Muscle of leg (tissue), 11 donors: Measurements from ENCODE around the gene ALKBH4. TPM values are rescaled to one million over a fixed set of nuclear protein-coding genes. Genes with fewer than 3 reads are reported as not detected.

Experiments
- DNase-seq: peaks from one replicate; pipeline ENCODE4 v3.0.0; 2013
- H3K27ac ChIP-seq: one replicate; pipeline ENCODE4 v1.5.1; 2013; ENCODE audit warnings: mild to moderate bottlenecking, low read length, control low read depth
- H3K27me3 ChIP-seq: one replicate; pipeline ENCODE4 v1.6.1; 2013; ENCODE audit warnings: low read length; ENCODE audit not compliant: control insufficient read depth, insufficient read depth
- H3K36me3 ChIP-seq: one replicate; pipeline ENCODE4 v1.6.1; 2013; ENCODE audit warnings: low read length; ENCODE audit not compliant: control insufficient read depth, insufficient read depth
- H3K4me1 ChIP-seq: one replicate; pipeline ENCODE4 v1.6.1; 2013; ENCODE audit warnings: low read length; ENCODE audit not compliant: control insufficient read depth, insufficient read depth
- H3K4me3 ChIP-seq: one replicate; pipeline ENCODE4 v1.5.1; 2013; ENCODE audit warnings: low read length, control low read depth
- H3K9me3 ChIP-seq: replicated peaks from 2 replicates; pipeline ENCODE4 v1.6.1; 2013; ENCODE audit warnings: low read depth, low read length; ENCODE audit not compliant: control insufficient read depth
- WGBS: methylation state at CpG from one replicate; pipeline ENCODE4 v1.1.5; 2013; ENCODE audit warnings: missing lambda C conversion rate; ENCODE audit not compliant: insufficient coverage; 5-methylcytosine and 5-hydroxymethylcytosine counted together
- polyA plus RNA-seq, 8 donors: library from polyadenylated mRNA; unstranded; fragments of 120-200 nt; gene quantifications; one replicate each; pipeline versions ENCODE4 v1.2.1 to v1.2.3, GENCODE V29; 2013; ENCODE audit warnings: inconsistent platforms in 1 of 8, low replicate concordance in 1 of 8; ENCODE audit not compliant: insufficient read length in 8 of 8, insufficient read depth in 1 of 8
- total RNA-seq: library from RNA; stranded (reverse); fragments of 120-200 nt; gene quantifications from one replicate; pipeline ENCODE4 v1.2.4, GENCODE V29; 2013

The ALKBH4 gene
- total and polyA plus RNA-seq, 9 donors: 7.4 to 12.2 (median 10.1) TPM

- H3K27me3 ChIP-seq: no peaks in the 10 kb centered on the region
- H3K36me3 ChIP-seq: peaks cover 50% of the 10 kb centered on the region
- no peak for DNase-seq
- no peaks in the 10 kb centered on the region for H3K9me3 ChIP-seq
- no peak overlapping the region for H3K4me3 ChIP-seq
- no CpG with 5 or more reads among the region's 5 CpGs for WGBS
- peak overlapping the region; percentile 85 for H3K27ac ChIP-seq
- H3K4me1 ChIP-seq: peaks cover 36% of the 10 kb centered on the region
Observed at GRCh38 chr7:102427019-102427405, 37.7 kb downstream of the ALKBH4 start.

- 84% methylated on average over 7 of the region's 16 CpGs for WGBS
- Histone ChIP-seq H3K4me3 (no peak overlapping the region), H3K9me3 (no peaks in the 10 kb centered on the region), H3K27me3 (no peaks in the 10 kb centered on the region), H3K4me1 (peaks cover 30% of the 10 kb centered on the region), H3K36me3 (peaks cover 56% of the 10 kb centered on the region), H3K27ac (peak overlapping the region; percentile 85)
- DNase-seq: peak; percentile 39
Observed at GRCh38 chr7:102426268-102427018, 38.2 kb downstream of the ALKBH4 start.

- peaks cover 62% of the 10 kb centered on the region for H3K36me3 ChIP-seq
- no peaks in the 10 kb centered on the region for H3K9me3 ChIP-seq
- H3K27me3 ChIP-seq: no peaks in the 10 kb centered on the region
- peak overlapping the region; percentile 85 for H3K27ac ChIP-seq
- H3K4me3 ChIP-seq: no peak overlapping the region
- DNase-seq: peak; percentile 52
- peaks cover 26% of the 10 kb centered on the region for H3K4me1 ChIP-seq
- 73% methylated on average over 25 of the region's 25 CpGs for WGBS
Observed at GRCh38 chr7:102425639-102426267, 38.9 kb downstream of the ALKBH4 start.

- 74% methylated on average over 9 of the region's 13 CpGs for WGBS
- Histone ChIP-seq H3K36me3 (peaks cover 65% of the 10 kb centered on the region), H3K27ac (no peak overlapping the region), H3K27me3 (no peaks in the 10 kb centered on the region), H3K4me3 (no peak overlapping the region), H3K4me1 (peaks cover 26% of the 10 kb centered on the region), H3K9me3 (no peaks in the 10 kb centered on the region)
- DNase-seq: no peak
Observed at GRCh38 chr7:102424787-102425218, 39.9 kb downstream of the ALKBH4 start.

GRCh38 chr7:102424129-102424551 lies 40.5 kb downstream of the ALKBH4 start:
- no peaks in the 10 kb centered on the region for H3K9me3 ChIP-seq
- peaks cover 69% of the 10 kb centered on the region for H3K36me3 ChIP-seq
- H3K4me1 ChIP-seq: peaks cover 26% of the 10 kb centered on the region
- no peak overlapping the region for H3K4me3 ChIP-seq
- no peaks in the 10 kb centered on the region for H3K27me3 ChIP-seq
- DNase-seq: peak; percentile 40
- no peak overlapping the region for H3K27ac ChIP-seq
- WGBS: 66% methylated on average over 11 of the region's 12 CpGs

- no peaks in the 10 kb centered on the region for H3K9me3 ChIP-seq
- no peak overlapping the region for H3K4me3 ChIP-seq
- H3K27ac ChIP-seq: no peak overlapping the region
- peaks cover 25% of the 10 kb centered on the region for H3K4me1 ChIP-seq
- 100% methylated on average over 1 of the region's 10 CpGs for WGBS
- H3K27me3 ChIP-seq: no peaks in the 10 kb centered on the region
- peaks cover 81% of the 10 kb centered on the region for H3K36me3 ChIP-seq
- DNase-seq: no peak
Observed at GRCh38 chr7:102421706-102422240, 42.9 kb downstream of the ALKBH4 start.

GRCh38 chr7:102418592-102418991 lies 46.1 kb downstream of the ALKBH4 start:
- DNase-seq: no peak
- Histone ChIP-seq H3K27ac (no peak overlapping the region), H3K4me1 (no peaks in the 10 kb centered on the region), H3K27me3 (no peaks in the 10 kb centered on the region), H3K9me3 (no peaks in the 10 kb centered on the region), H3K36me3 (peaks cover 73% of the 10 kb centered on the region), H3K4me3 (no peak overlapping the region)
- WGBS: 93% methylated on average over 4 of the region's 5 CpGs

- no peak overlapping the region for H3K27ac ChIP-seq
- H3K4me3 ChIP-seq: no peak overlapping the region
- no CpG with 5 or more reads among the region's 3 CpGs for WGBS
- H3K9me3 ChIP-seq: no peaks in the 10 kb centered on the region
- no peaks in the 10 kb centered on the region for H3K4me1 ChIP-seq
- no peaks in the 10 kb centered on the region for H3K27me3 ChIP-seq
- DNase-seq: no peak
- peaks cover 76% of the 10 kb centered on the region for H3K36me3 ChIP-seq
Observed at GRCh38 chr7:102417105-102417504, 47.6 kb downstream of the ALKBH4 start.

- 100% methylated on average over 1 of the region's 6 CpGs for WGBS
- DNase-seq: no peak
- H3K4me3 ChIP-seq: no peak overlapping the region
- no peaks in the 10 kb centered on the region for H3K9me3 ChIP-seq
- H3K36me3 ChIP-seq: peaks cover 74% of the 10 kb centered on the region
- no peak overlapping the region for H3K27ac ChIP-seq
- H3K27me3 ChIP-seq: no peaks in the 10 kb centered on the region
- H3K4me1 ChIP-seq: no peaks in the 10 kb centered on the region
Observed at GRCh38 chr7:102416406-102416805, 48.3 kb downstream of the ALKBH4 start.

GRCh38 chr7:102415685-102416225 lies 48.9 kb downstream of the ALKBH4 start:
- Histone ChIP-seq H3K27ac (no peak overlapping the region), H3K36me3 (peaks cover 73% of the 10 kb centered on the region), H3K9me3 (no peaks in the 10 kb centered on the region), H3K27me3 (no peaks in the 10 kb centered on the region), H3K4me1 (no peaks in the 10 kb centered on the region), H3K4me3 (no peak overlapping the region)
- DNase-seq: no peak
- WGBS: 93% methylated on average over 7 of the region's 12 CpGs
